HEK293T (cell line): ENCODE measurements around the gene CHRNE.
"Not testable (repeated sequence)": the region's sequence is repeated elsewhere in the genome, so short reads cannot be mapped to it uniquely, and the experiment has no call there.

Source experiments
- CTCF ChIA-PET: fragments of 350-600 bp; formaldehyde crosslinking; extraction: SDS; loops from one replicate; lab custom pipeline; 2021; ENCODE audit warnings: antibody characterized with exemption, inconsistent platforms; lab: Yijun Ruan, JAX
- POLR2A ChIA-PET: fragments of 350-600 bp; formaldehyde crosslinking; extraction: SDS; loops from one replicate; lab custom pipeline; 2020; ENCODE audit warnings: antibody characterized with exemption, inconsistent platforms; lab: Yijun Ruan, JAX
- DNase-seq: peaks from one replicate; pipeline ENCODE4 v3.0.0; 2012; ENCODE audit warnings: mixed read lengths; ENCODE audit errors: extremely low spot score
- ARNT ChIP-seq: fragments of 450-650 bp; IDR thresholded peaks from 2 replicates; pipeline ENCODE4 v1.6.1; 2017; ENCODE audit warnings: mild to moderate bottlenecking
- BHLHE40 ChIP-seq: fragments of 450-650 bp; IDR thresholded peaks from 2 replicates; pipeline ENCODE4 v1.6.1; 2016; ENCODE audit warnings: mild to moderate bottlenecking, moderate library complexity, borderline replicate concordance
- CTBP1 ChIP-seq: fragments of 450-650 bp; IDR thresholded peaks from 2 replicates; pipeline ENCODE4 v1.6.1; 2016; ENCODE audit warnings: borderline replicate concordance
- ELF4 ChIP-seq: fragments of 450-650 bp; IDR thresholded peaks from 2 replicates; pipeline ENCODE4 v1.6.1; 2017; ENCODE audit warnings: antibody characterized with exemption
- FOXA1 ChIP-seq: fragments of 450-650 bp; IDR thresholded peaks from 2 replicates; pipeline ENCODE4 v1.6.1; 2016; ENCODE audit warnings: mild to moderate bottlenecking
- FOXK2 ChIP-seq: fragments of 450-650 bp; IDR thresholded peaks from 2 replicates; pipeline ENCODE4 v1.6.1; 2016; ENCODE audit warnings: mild to moderate bottlenecking
- FOXM1 ChIP-seq: fragments of 450-650 bp; IDR thresholded peaks from 2 replicates; pipeline ENCODE4 v1.6.1; 2017; ENCODE audit warnings: mild to moderate bottlenecking, borderline replicate concordance
- HDGF ChIP-seq: fragments of 450-650 bp; IDR thresholded peaks from 2 replicates; pipeline ENCODE4 v1.6.1; 2017; ENCODE audit warnings: antibody characterized with exemption, borderline replicate concordance
- L3MBTL2 ChIP-seq: fragments of 450-650 bp; conservative IDR thresholded peaks from 2 replicates; pipeline ENCODE4 v1.6.1; 2016; ENCODE audit warnings: mild to moderate bottlenecking
- LEF1 ChIP-seq: fragments of 450-650 bp; IDR thresholded peaks from 2 replicates; pipeline ENCODE4 v1.6.1; 2017; ENCODE audit warnings: mild to moderate bottlenecking, borderline replicate concordance
- NFRKB ChIP-seq: fragments of 450-650 bp; IDR thresholded peaks from 2 replicates; pipeline ENCODE4 v1.6.1; 2016; ENCODE audit warnings: mild to moderate bottlenecking, moderate library complexity
- SUZ12 ChIP-seq: fragments of 450-650 bp; IDR thresholded peaks from 2 replicates; pipeline ENCODE4 v1.6.1; 2016; ENCODE audit warnings: mild to moderate bottlenecking
- TARDBP ChIP-seq: fragments of 450-650 bp; IDR thresholded peaks from 2 replicates; pipeline ENCODE4 v1.6.1; 2016
- ZNF384 ChIP-seq: fragments of 450-650 bp; IDR thresholded peaks from 2 replicates; pipeline ENCODE4 v1.6.1; 2016
- TF ChIP-seq, protein P1 (sequence below): fragments of 450-650 bp; IDR thresholded peaks from 2 replicates; pipeline ENCODE4 v1.6.1; 2016

CHRNE gene

DNA sequence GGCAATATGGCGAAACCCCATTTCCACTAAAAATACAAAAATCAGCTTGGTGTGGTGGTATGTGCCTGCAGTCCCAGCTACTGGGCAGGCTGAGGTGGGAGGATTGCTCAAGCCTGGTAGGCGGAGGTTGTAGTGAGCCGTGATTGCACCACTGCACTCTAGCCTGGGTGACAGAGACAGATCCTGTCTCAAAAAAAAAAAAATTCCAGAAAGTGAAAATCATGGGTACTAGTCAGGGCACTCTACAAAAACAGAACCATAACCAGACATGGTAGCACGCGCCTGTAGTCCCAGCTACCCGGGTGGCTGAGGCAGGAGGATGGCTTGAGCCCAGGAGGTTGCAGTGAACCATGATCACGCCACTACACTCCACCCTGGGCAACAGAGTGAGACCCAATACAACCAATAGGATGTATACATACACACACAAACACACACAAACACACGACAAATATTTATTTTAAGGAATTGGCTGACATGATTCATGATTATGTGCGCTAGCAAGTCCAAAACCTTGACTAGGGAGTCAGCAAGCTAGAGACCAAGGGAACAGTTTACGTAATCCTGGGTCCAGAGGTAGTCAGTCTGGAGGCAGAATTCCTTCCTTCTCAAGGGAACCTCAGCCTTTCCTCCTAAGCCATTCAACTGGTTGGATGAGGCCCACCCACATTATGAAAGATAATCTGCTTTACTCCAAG is 17.6 kb upstream of the CHRNE start:
- CTCF ChIA-PET: no interaction called here
- TF ChIP-seq FOXM1 (no peak), FOXA1 (no peak), LEF1 (no peak)
- DNase-seq: no peak
- POLR2A ChIA-PET: interaction anchor here (0.8 kb wide), 1 partner anchor 20 kb away, joined by 3 read pairs; the partner anchor contains the start of genes RNF167 and SLC25A11

DNA sequence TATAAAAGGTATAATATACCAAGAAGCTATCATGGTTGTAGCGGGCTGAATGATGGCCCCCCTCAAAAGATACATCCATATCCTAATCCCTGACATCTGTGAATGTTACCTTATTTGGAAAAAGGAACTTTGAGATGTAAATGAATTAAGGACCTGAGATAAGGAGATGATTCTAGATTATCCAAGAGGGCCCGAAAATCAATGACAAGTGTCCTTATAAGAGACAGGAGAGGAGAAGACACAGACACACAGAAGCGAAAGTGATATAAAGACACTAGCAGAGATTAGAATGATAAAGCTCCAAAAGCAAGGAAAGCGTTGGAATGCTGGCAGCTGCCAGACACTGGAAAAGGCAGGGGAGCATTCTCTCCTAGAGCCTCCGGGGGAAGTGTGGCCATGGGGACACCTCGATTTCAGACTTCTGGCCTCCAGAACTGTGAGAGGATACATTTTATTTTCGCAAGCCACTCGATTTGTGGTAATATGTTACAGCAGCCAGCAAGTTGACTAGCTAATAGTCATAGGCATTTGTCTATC is 16.7 kb upstream of the CHRNE start:
- DNase-seq: no peak
- no peak for TF ChIP-seq ARNT
- TF ChIP-seq SUZ12: no peak
- no peak for TF ChIP-seq CTBP1
- no peak for TF ChIP-seq NFRKB
- CTCF ChIA-PET: no interaction called here
- POLR2A ChIA-PET: interaction anchor here (0.7 to 1.5 kb wide), 4 partner anchors 15 to 67 kb away, joined by 3 to 6 read pairs (median 3); partner anchors contain the start of genes CAMTA2, RNF167 and SLC25A11

DNA sequence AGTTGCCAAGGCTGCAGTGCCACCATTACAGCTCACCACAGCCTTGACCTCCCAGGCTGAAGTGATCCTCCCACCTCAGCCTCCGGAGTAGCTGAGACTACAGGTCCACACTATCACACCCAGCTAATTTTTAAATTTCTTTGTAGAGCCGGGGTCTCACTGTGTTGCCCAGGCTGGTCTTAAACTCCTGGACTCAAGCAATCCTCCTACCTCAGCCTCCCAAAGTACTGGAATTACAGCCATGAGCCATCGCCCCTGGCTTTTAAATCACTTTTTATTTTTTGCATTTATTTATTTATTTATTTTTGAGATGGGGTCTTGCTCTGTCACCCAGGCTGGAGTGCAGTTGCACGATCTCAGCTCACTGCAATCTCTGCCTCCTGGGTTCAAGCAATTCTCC is 11.7 kb upstream of the CHRNE start:
- DNase-seq, CTCF ChIA-PET: not testable (repeated sequence)
- POLR2A ChIA-PET: interaction anchor here (1.2 kb wide), 2 partner anchors 25 to 53 kb away, joined by 5 to 12 read pairs; partner anchors contain the start of genes RNF167, SLC25A11 and SPAG7

DNA sequence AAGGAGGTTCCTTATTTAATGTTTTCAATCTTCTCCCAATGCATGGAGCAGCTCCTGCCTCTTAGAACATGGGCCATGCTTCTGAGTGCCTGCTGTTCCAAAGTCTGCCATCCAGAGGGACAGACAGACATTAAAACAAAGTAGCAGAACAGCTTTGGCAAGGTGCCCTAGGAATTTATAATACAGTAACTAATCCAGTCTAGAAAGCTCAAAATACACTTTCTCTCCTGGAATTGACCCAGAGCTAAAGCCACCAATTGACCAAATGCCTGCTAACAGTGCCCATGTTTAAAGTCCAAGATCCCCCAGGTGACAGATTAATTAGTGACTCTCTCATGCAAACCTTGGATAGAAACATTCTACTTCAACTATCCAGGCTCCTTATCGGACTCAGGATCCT is 11.1 kb upstream of the CHRNE start:
- no peak for TF ChIP-seq HDGF
- no peak for TF ChIP-seq NFRKB
- TF ChIP-seq ARNT: no peak
- TF ChIP-seq, protein P1, sequence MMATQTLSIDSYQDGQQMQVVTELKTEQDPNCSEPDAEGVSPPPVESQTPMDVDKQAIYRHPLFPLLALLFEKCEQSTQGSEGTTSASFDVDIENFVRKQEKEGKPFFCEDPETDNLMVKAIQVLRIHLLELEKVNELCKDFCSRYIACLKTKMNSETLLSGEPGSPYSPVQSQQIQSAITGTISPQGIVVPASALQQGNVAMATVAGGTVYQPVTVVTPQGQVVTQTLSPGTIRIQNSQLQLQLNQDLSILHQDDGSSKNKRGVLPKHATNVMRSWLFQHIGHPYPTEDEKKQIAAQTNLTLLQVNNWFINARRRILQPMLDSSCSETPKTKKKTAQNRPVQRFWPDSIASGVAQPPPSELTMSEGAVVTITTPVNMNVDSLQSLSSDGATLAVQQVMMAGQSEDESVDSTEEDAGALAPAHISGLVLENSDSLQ: no peak
- TF ChIP-seq TARDBP: no peak
- TF ChIP-seq ZNF384: no peak
- no peak for TF ChIP-seq L3MBTL2
- CTCF ChIA-PET: no interaction called here
- POLR2A ChIA-PET: interaction anchor here (1.2 kb wide), 2 partner anchors 26 to 53 kb away, joined by 5 to 12 read pairs; partner anchors contain the start of genes RNF167, SLC25A11 and SPAG7
- DNase-seq: no peak

DNA sequence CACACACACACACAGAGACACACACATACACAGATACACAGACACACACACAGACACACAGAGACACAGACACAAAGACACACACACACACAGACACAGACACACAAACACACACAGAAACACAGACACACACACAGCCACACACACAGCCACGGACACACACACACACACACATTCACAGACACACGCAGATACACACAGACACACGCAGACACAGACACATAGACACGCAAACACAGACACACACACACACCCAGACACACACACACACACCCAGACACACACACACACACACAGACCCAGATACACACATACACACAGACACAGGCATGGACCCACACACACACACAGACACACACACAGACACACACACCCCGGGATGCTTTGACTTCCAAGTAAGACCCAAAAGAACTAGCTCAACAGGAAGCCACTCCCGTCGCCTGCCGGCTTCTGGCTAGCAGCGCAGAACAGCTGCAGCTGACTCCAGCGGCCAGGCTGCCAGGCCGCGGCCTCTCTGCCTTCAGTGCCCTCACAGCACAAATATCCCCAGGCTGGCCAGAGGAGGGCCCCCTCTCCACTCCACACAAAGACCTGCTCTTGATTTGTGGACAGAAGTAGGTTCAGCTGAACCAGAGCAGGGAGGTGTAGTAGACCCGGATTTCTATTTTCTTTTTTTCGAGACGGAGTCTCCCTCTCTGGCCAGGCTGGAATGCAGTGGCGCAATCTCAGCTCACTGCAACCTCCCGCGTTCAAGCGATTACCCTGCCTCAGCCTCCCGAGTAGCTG is 6.0 kb upstream of the CHRNE start:
- DNase-seq: peak; percentile 86
- CTCF ChIA-PET: interaction anchor here (0.5 to 1.6 kb wide), 13 partner anchors 14 to 488 kb away, joined by 3 to 8 read pairs (median 5); partner anchors contain the start of genes CAMTA2, ENO3, RNF167 and SLC25A11
- POLR2A ChIA-PET: interaction anchor here (0.5 to 2.5 kb wide), 17 partner anchors 8 to 189 kb away, joined by 3 to 38 read pairs (median 4); partner anchors contain the start of genes CAMTA2, ENO3, INCA1 and KIF1C
- TF ChIP-seq L3MBTL2 (no peak), SUZ12 (no peak), ELF4 (no peak), FOXK2 (no peak), BHLHE40 (no peak), NFRKB (no peak), FOXM1 (no peak), FOXA1 (no peak), ZNF384 (no peak)
- TF ChIP-seq, protein P1: no peak

DNA sequence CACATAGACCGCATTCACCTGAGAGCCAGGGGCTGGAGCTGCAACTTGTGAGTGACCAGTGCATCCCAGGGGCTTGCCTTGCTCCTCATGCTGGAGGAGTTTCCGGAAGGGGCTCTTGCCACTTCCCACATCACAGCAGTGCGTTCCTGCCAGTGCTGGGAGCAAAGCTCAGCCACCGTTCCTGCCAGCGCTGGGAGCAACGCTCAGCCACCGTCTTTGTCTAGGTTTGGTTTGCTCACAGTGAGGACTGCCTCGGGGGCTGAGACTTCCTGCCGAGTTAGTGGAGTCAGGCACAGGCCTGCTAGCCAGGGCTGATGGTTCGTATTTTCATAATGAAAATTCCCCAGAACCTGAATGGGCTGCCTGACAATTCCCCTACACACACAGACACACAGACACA is 5.4 kb upstream of the CHRNE start:
- ChIA-PET POLR2A (interaction anchor here (0.5 to 2.5 kb wide), 9 partner anchors 10 to 153 kb away, joined by 3 to 38 read pairs (median 5); partner anchors contain the start of genes CAMTA2, ENO3, INCA1 and KIF1C), CTCF (interaction anchor here (0.5 to 1.6 kb wide), 9 partner anchors 14 to 487 kb away, joined by 3 to 8 read pairs (median 5); partner anchors contain the start of genes CAMTA2, ENO3, RNF167 and SLC25A11)
- TF ChIP-seq TARDBP (peak; percentile 49; the same call in 1 of the 2 replicates), NFRKB (no peak), ZNF384 (no peak)
- TF ChIP-seq, protein P1: no peak
- DNase-seq: no peak

DNA sequence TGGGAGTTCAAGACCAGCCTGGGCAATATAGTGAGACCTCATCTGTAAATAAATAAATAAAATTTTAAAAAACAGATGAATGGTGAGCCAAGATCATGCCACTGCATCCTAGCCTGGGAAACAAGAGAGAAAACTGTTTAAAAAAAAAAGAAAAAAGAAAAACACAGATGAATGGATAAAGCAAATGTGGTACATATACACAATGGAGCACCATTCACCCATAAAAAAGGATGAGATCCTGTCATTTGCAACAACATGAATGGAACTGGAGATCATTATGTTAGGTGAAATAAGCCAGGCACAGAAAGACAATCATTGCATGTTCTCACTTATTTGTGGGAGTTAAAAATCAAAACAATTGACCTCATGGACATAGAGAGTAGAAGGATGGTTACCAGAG is 3.7 kb upstream of the CHRNE start:
- POLR2A ChIA-PET, CTCF ChIA-PET, DNase-seq: not testable (repeated sequence)
